H9 (cell line): ENCODE results near the gene PAQR5. TPM values are rescaled to one million over a fixed set of nuclear protein-coding genes. Genes with fewer than 3 reads are reported as not detected.
"Not testable (repeated sequence)": the region's sequence is repeated elsewhere in the genome, so short reads cannot be mapped to it uniquely, and the experiment has no call there.

ENCODE experiments used
- DNase-seq: peaks from one replicate; pipeline ENCODE4 v3.0.0-alpha.2; 2017
- H2AFZ ChIP-seq: one replicate; pipeline ENCODE4 v1.6.1; 2013; ENCODE audit warnings: mild to moderate bottlenecking, low read length, control low read depth, moderate library complexity
- H2AK5ac ChIP-seq: 2 replicates; pipeline ENCODE4 v1.6.1; 2013; ENCODE audit warnings: low read length, control low read depth, mixed read lengths; ENCODE audit not compliant: insufficient read length
- H2BK120ac ChIP-seq: one replicate; pipeline ENCODE4 v1.6.1; 2013; ENCODE audit warnings: low read depth, mild to moderate bottlenecking, low read length, control low read depth, inconsistent platforms; ENCODE audit not compliant: poor library complexity, severe bottlenecking
- H2BK12ac ChIP-seq: 2 replicates; pipeline ENCODE4 v1.6.1; 2013; ENCODE audit warnings: low read length, control low read depth, mixed read lengths, low read depth; ENCODE audit not compliant: insufficient read length
- H2BK15ac ChIP-seq: 2 replicates; pipeline ENCODE4 v1.6.1; 2013; ENCODE audit warnings: low read depth, low read length, control low read depth
- H2BK20ac ChIP-seq: one replicate; pipeline ENCODE4 v1.6.1; 2013; ENCODE audit warnings: low read depth, mild to moderate bottlenecking, low read length, control low read depth, inconsistent platforms; ENCODE audit not compliant: poor library complexity, severe bottlenecking
- H2BK5ac ChIP-seq: 2 replicates; pipeline ENCODE4 v1.6.1; 2013; ENCODE audit warnings: low read length, control low read depth, mixed read lengths; ENCODE audit not compliant: insufficient read length
- H3K14ac ChIP-seq: 2 replicates; pipeline ENCODE4 v1.6.1; 2013; ENCODE audit warnings: low read length, control low read depth; ENCODE audit not compliant: insufficient read depth
- H3K18ac ChIP-seq: 2 replicates; pipeline ENCODE4 v1.6.1; 2013; ENCODE audit warnings: low read depth, mild to moderate bottlenecking, mixed read lengths, low read length, control low read depth; ENCODE audit not compliant: insufficient read length
- H3K23ac ChIP-seq: 2 replicates; pipeline ENCODE4 v1.6.1; 2013; ENCODE audit warnings: low read length, control low read depth, mixed read lengths, low read depth; ENCODE audit not compliant: insufficient read length
- H3K23me2 ChIP-seq: 2 replicates; pipeline ENCODE4 v1.6.1; 2013; ENCODE audit warnings: low read depth, mild to moderate bottlenecking, mixed read lengths, low read length, control low read depth; ENCODE audit not compliant: insufficient read length, poor library complexity, severe bottlenecking
- H3K27ac ChIP-seq: 2 replicates; pipeline ENCODE4 v1.5.1; 2013; ENCODE audit warnings: low read length, control low read depth, mixed read lengths, low read depth; ENCODE audit not compliant: insufficient read length
- H3K27me3 ChIP-seq: 2 replicates; pipeline ENCODE4 v1.6.1; 2013; ENCODE audit warnings: low read length, control low read depth, inconsistent platforms; ENCODE audit not compliant: insufficient read depth
- H3K4ac ChIP-seq: 2 replicates; pipeline ENCODE4 v1.6.1; 2013; ENCODE audit warnings: low read depth, mild to moderate bottlenecking, control low read depth, inconsistent platforms, low read length, moderate library complexity
- H3K4me1 ChIP-seq: 2 replicates; pipeline ENCODE4 v1.6.1; 2013; ENCODE audit warnings: low read length, control low read depth, inconsistent platforms; ENCODE audit not compliant: insufficient read depth
- H3K4me2 ChIP-seq: 2 replicates; pipeline ENCODE4 v1.6.1; 2013; ENCODE audit warnings: low read length, control low read depth, mixed read lengths; ENCODE audit not compliant: insufficient read length, insufficient read depth
- H3K56ac ChIP-seq: 2 replicates; pipeline ENCODE4 v1.6.1; 2013; ENCODE audit warnings: low read depth, mild to moderate bottlenecking, mixed read lengths, low read length, control low read depth; ENCODE audit not compliant: insufficient read length
- H3K79me1 ChIP-seq: 2 replicates; pipeline ENCODE4 v1.6.1; 2013; ENCODE audit warnings: low read depth, mild to moderate bottlenecking, moderate library complexity, low read length, control low read depth, inconsistent platforms; ENCODE audit not compliant: insufficient read depth, poor library complexity, severe bottlenecking
- H3K79me2 ChIP-seq: 2 replicates; pipeline ENCODE4 v1.6.1; 2013; ENCODE audit warnings: low read length, control low read depth, inconsistent platforms; ENCODE audit not compliant: insufficient read depth
- H3K9ac ChIP-seq: 2 replicates; pipeline ENCODE4 v1.6.1; 2013; ENCODE audit warnings: low read length, control low read depth, mixed read lengths; ENCODE audit not compliant: insufficient read length; ENCODE audit errors: extremely low read depth
- H3K9me3 ChIP-seq: one replicate; pipeline ENCODE4 v1.6.1; 2013; ENCODE audit warnings: low read depth, low read length, inconsistent platforms; ENCODE audit not compliant: control insufficient read depth
- H3T11ph ChIP-seq: one replicate; pipeline ENCODE4 v1.6.1; 2013; ENCODE audit warnings: mild to moderate bottlenecking, low read length, control low read depth, inconsistent platforms
- H4K20me1 ChIP-seq: one replicate; pipeline ENCODE4 v1.6.1; 2013; ENCODE audit not compliant: control insufficient read depth, insufficient read length, insufficient read depth
- H4K5ac ChIP-seq: 2 replicates; pipeline ENCODE4 v1.6.1; 2013; ENCODE audit warnings: low read depth, mild to moderate bottlenecking, mixed read lengths, low read length, control low read depth; ENCODE audit not compliant: insufficient read length
- H4K8ac ChIP-seq: replicated peaks from 2 replicates; pipeline ENCODE4 v1.6.1; 2013; ENCODE audit warnings: low read length, control low read depth, mixed read lengths, low read depth; ENCODE audit not compliant: insufficient read length
- H4K91ac ChIP-seq: 2 replicates; pipeline ENCODE4 v1.6.1; 2013; ENCODE audit warnings: low read depth, mild to moderate bottlenecking, moderate library complexity, mixed read lengths, low read length, control low read depth; ENCODE audit not compliant: insufficient read length
- H3K27ac Mint-ChIP-seq, 3 experiments: 2 replicates in 2 of 3; 3 replicates in 1 of 3; pipeline ENCODE4 v1.8.0; 2020 to 2021; ENCODE audit warnings: mixed read lengths in 3 of 3, mild to moderate bottlenecking in 1 of 3, moderate library complexity in 1 of 3
- H3K27me3 Mint-ChIP-seq: 2 replicates; pipeline ENCODE4 v1.8.0; 2021; ENCODE audit warnings: low read depth, mild to moderate bottlenecking, moderate library complexity, mixed read lengths
- H3K36me3 Mint-ChIP-seq, 3 experiments: 2 replicates in 2 of 3; 3 replicates in 1 of 3; pipeline ENCODE4 v1.8.0; 2020 to 2021; ENCODE audit warnings: low read depth in 3 of 3, mixed read lengths in 3 of 3; ENCODE audit not compliant: insufficient read depth in 1 of 3
- H3K4me1 Mint-ChIP-seq, 2 experiments: 2 replicates each; pipeline ENCODE4 v1.8.0; 2020; ENCODE audit warnings: mixed read lengths in 2 of 2
- H3K4me3 Mint-ChIP-seq, 2 experiments: 2 replicates in 1 of 2; 3 replicates in 1 of 2; pipeline ENCODE4 v1.8.0; 2020 to 2021; ENCODE audit warnings: mild to moderate bottlenecking in 2 of 2, mixed read lengths in 2 of 2, moderate library complexity in 1 of 2
- H3K9me3 Mint-ChIP-seq, 2 experiments: 2 replicates in 1 of 2; 3 replicates in 1 of 2; pipeline ENCODE4 v1.8.0; 2020; ENCODE audit warnings: mild to moderate bottlenecking in 2 of 2, mixed read lengths in 2 of 2, moderate library complexity in 1 of 2
- WGBS: extraction: QIAGEN DNeasy Blood & Tissue Kit; methylation state at CpG from one replicate; pipeline ENCODE4 v1.1.7; 2013; ENCODE audit warnings: missing lambda C conversion rate, low lambda C conversion rate, mixed read lengths; ENCODE audit not compliant: insufficient read length; ENCODE audit errors: extremely low coverage; 5-methylcytosine and 5-hydroxymethylcytosine counted together
- total RNA-seq: library from RNA; stranded (reverse); gene quantifications from 2 replicates; pipeline ENCODE4 v1.2.1, GENCODE V29; 2021

PAQR5 gene
- total RNA-seq, 1 experiment from 2014 or later: 1.6 TPM

DNA sequence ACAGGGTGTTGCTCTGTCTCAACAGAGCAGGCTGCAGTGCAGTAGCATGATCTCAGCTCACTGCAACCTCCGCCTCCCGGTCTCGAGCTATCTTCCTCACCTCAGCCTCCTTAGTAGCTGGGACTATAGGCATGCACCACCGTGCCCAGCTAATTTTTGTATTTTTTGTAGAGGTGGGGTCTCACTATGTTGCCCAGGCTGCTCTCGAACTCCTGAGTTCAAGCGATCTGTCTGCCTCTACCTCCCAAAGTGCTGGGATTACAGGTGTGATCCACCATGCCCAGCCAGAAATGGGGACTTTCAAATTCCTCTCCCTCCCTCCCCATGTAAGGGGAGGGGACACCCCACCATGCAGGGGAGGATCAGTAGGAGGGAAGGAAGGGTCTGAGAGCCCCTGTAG is 3.4 kb downstream of the PAQR5 start:
- not testable (repeated sequence) for H3K9me3 ChIP-seq, H3K27ac ChIP-seq, H4K5ac ChIP-seq, H3K4ac ChIP-seq, H3K14ac ChIP-seq, H3K9me3 Mint-ChIP-seq, H3K56ac ChIP-seq, H2BK120ac ChIP-seq, H2BK20ac ChIP-seq, H4K8ac ChIP-seq, H3K18ac ChIP-seq, H3K23me2 ChIP-seq, H3K4me2 ChIP-seq, H3K27me3 ChIP-seq, H2AK5ac ChIP-seq, H4K91ac ChIP-seq, H4K20me1 ChIP-seq, H2AFZ ChIP-seq, H2BK15ac ChIP-seq, H3K4me3 Mint-ChIP-seq, H3K9ac ChIP-seq, H3T11ph ChIP-seq, H3K4me1 ChIP-seq, H2BK5ac ChIP-seq, H2BK12ac ChIP-seq, DNase-seq, H3K23ac ChIP-seq, H3K79me1 ChIP-seq, H3K79me2 ChIP-seq
- Mint-ChIP-seq H3K27me3 (peaks cover 55% of the 10 kb centered on the region), H3K27ac (peak overlapping the region in 1 of 3 experiments; percentile 46; a peak in 1 of 7 replicates), H3K4me1 (peaks cover 16 to 32% of the 10 kb centered on the region in 2 experiments), H3K36me3 (peaks cover 0 to 12% (median 7%) of the 10 kb centered on the region in 3 experiments; a peak in 6 of 7 replicates)
- no CpG with 5 or more reads among the region's 6 CpGs for WGBS
